OCI-LY7 (cell line): ENCODE results near the gene RASA2.

ENCODE experiments used
- CTCF ChIP-seq: fragments of 200-600 bp; sonication (generic); conservative IDR thresholded peaks from 2 replicates; pipeline ENCODE4 v1.5.1; 2014; ENCODE audit warnings: mild to moderate bottlenecking, antibody characterized with exemption, low read length, moderate library complexity, mixed read lengths
- EZH2phosphoT487 ChIP-seq: fragments of 200-600 bp; sonication (generic); IDR thresholded peaks from 2 replicates; pipeline ENCODE4 v1.6.1; 2018; ENCODE audit warnings: low read depth, borderline replicate concordance, mild to moderate bottlenecking, mixed run types, antibody characterized with exemption, low read length, moderate library complexity, mixed read lengths

GRCh38 chr3:141530415-141530768, 43.6 kb downstream of the RASA2 start:
- TF ChIP-seq CTCF (no peak), EZH2phosphoT487 (no peak)
